A549 (cell line): ENCODE data around the gene ZNF211. TPM values are rescaled to one million over a fixed set of nuclear protein-coding genes. Genes with fewer than 3 reads are reported as not detected.

Source experiments
- ATAC-seq, 2 experiments: fragments of 200-7000 bp in 1 of 2; fragments of >200 bp in 1 of 2; cut with Nextera tagmentation in 1 of 2; cut with Tn5 transposase in 1 of 2; 3 replicates each; pipeline versions ENCODE4 v1.8.0 to v1.9.1; 2018 to 2020; ENCODE audit warnings: mild to moderate bottlenecking in 1 of 2, moderate library complexity in 1 of 2
- CTCF ChIA-PET: fragments of 300-600 bp; sonication (Branson Sonifier 250); formaldehyde crosslinking; extraction: SDS; loops from one replicate; lab custom pipeline; 2021; ENCODE audit warnings: antibody characterized with exemption, inconsistent platforms; lab: Yijun Ruan, JAX
- POLR2A ChIA-PET: fragments of 350-600 bp; formaldehyde crosslinking; extraction: SDS; loops from one replicate; lab custom pipeline; 2021; ENCODE audit warnings: antibody characterized with exemption, inconsistent platforms; lab: Yijun Ruan, JAX
- DNase-seq, 2 experiments: peaks; one replicate each; pipeline versions ENCODE4 v3.0.0 to v3.0.0-alpha.2; 2011 to 2016; ENCODE audit warnings: low read depth in 1 of 2, low spot score in 1 of 2
- FAIRE-seq: peaks from 2 replicates; lab custom pipeline; 2011; peaks lifted over from hg19 to GRCh38; lab: Jason Lieb, UNC
- H3K27ac ChIP-seq, 2 experiments: fragments of >200 bp; sonication (Bioruptor Twin); formaldehyde crosslinking; 3 replicates each; pipeline ENCODE4 v1.5.1; 2016 to 2017
- H3K4me1 ChIP-seq: fragments of >200 bp; sonication (Bioruptor Twin); formaldehyde crosslinking; 3 replicates; pipeline ENCODE4 v1.6.1; 2016
- H3K4me2 ChIP-seq: fragments of >200 bp; sonication (Bioruptor Twin); formaldehyde crosslinking; 3 replicates; pipeline ENCODE4 v1.6.1; 2016
- H3K4me3 ChIP-seq: fragments of >200 bp; sonication (Bioruptor Twin); formaldehyde crosslinking; 3 replicates; pipeline ENCODE4 v1.5.1; 2016
- H3K9me3 ChIP-seq: fragments of >200 bp; sonication (Bioruptor Twin); formaldehyde crosslinking; 3 replicates; pipeline ENCODE4 v1.6.1; 2016
- BHLHE40 ChIP-seq: IDR thresholded peaks from 2 replicates; pipeline ENCODE4 v1.6.1; 2012; ENCODE audit warnings: low read depth, low read length, inconsistent platforms
- CBX8 ChIP-seq: fragments of 200-600 bp; sonication (generic); IDR thresholded peaks from 2 replicates; pipeline ENCODE4 v1.6.1; 2016
- EHF ChIP-seq: fragments of 250-450 bp; sonication (Bioruptor Pico); IDR thresholded peaks from 2 replicates; pipeline ENCODE4 v1.5.0; 2020; ENCODE audit warnings: mild to moderate bottlenecking
- EHMT2 ChIP-seq: fragments of 200-600 bp; sonication (generic); IDR thresholded peaks from 2 replicates; pipeline ENCODE4 v1.6.1; 2016; ENCODE audit warnings: antibody characterized with exemption, low read depth, mild to moderate bottlenecking, moderate library complexity
- FOSB ChIP-seq: fragments of 250-450 bp; sonication (Bioruptor Pico); IDR thresholded peaks from 2 replicates; pipeline ENCODE4 v1.5.0; 2020; ENCODE audit warnings: mild to moderate bottlenecking, moderate library complexity
- FOXS1 ChIP-seq: fragments of 250-450 bp; sonication (Bioruptor Pico); IDR thresholded peaks from 2 replicates; pipeline ENCODE4 v1.5.0; 2020; ENCODE audit warnings: mild to moderate bottlenecking, moderate library complexity
- HEYL ChIP-seq: fragments of 250-450 bp; sonication (Bioruptor Pico); IDR thresholded peaks from 2 replicates; pipeline ENCODE4 v1.8.0; 2021; ENCODE audit warnings: mild to moderate bottlenecking, moderate library complexity
- HOXB13 ChIP-seq: fragments of 250-450 bp; sonication (Bioruptor Pico); IDR thresholded peaks from 2 replicates; pipeline ENCODE4 v1.5.0; 2020; ENCODE audit warnings: low read depth, mild to moderate bottlenecking, moderate library complexity
- HOXB5 ChIP-seq: fragments of 250-450 bp; sonication (Bioruptor Pico); IDR thresholded peaks from 2 replicates; pipeline ENCODE4 v1.5.0; 2020; ENCODE audit warnings: mild to moderate bottlenecking, moderate library complexity
- KDM1A ChIP-seq: fragments of 200-600 bp; sonication (generic); IDR thresholded peaks from 2 replicates; pipeline ENCODE4 v1.6.1; 2016; ENCODE audit warnings: low read depth, mild to moderate bottlenecking
- KDM5A ChIP-seq: fragments of 200-600 bp; sonication (generic); IDR thresholded peaks from 2 replicates; pipeline ENCODE4 v1.6.1; 2016; ENCODE audit warnings: antibody characterized with exemption, mild to moderate bottlenecking
- MAFK ChIP-seq: fragments of 450-650 bp; IDR thresholded peaks from 2 replicates; pipeline ENCODE4 v1.6.1; 2014; ENCODE audit not compliant: partially characterized antibody
- MYC ChIP-seq: IDR thresholded peaks from 2 replicates; pipeline ENCODE4 v1.6.1; 2012; ENCODE audit warnings: mild to moderate bottlenecking, inconsistent platforms, low read length, improper control_type of control experiment, borderline replicate concordance
- RAD21 ChIP-seq, 2 experiments: fragments of >200 bp in 1 of 2; sonication (Bioruptor Twin) in 1 of 2; formaldehyde crosslinking in 1 of 2; IDR thresholded peaks in 1 of 2; conservative IDR thresholded peaks in 1 of 2; 2 replicates in 1 of 2; 3 replicates in 1 of 2; pipeline ENCODE4 v1.6.1; 2012 to 2018; ENCODE audit warnings: inconsistent platforms in 1 of 2
- RARB ChIP-seq: fragments of 250-450 bp; sonication (Bioruptor Pico); IDR thresholded peaks from 2 replicates; pipeline ENCODE4 v1.8.0; 2021; ENCODE audit warnings: mild to moderate bottlenecking, moderate library complexity
- SREBF2 ChIP-seq: fragments of 450-650 bp; IDR thresholded peaks from 2 replicates; pipeline ENCODE4 v1.6.1; 2014; ENCODE audit warnings: mild to moderate bottlenecking, moderate library complexity
- TP53 ChIP-seq: fragments of 250-450 bp; sonication (Bioruptor Pico); IDR thresholded peaks from 2 replicates; pipeline ENCODE4 v1.5.0; 2021; ENCODE audit warnings: mild to moderate bottlenecking, moderate library complexity
- ZC3H11A ChIP-seq: fragments of 450-650 bp; IDR thresholded peaks from 2 replicates; pipeline ENCODE4 v1.6.1; 2014; ENCODE audit warnings: antibody characterized with exemption, mild to moderate bottlenecking
- ZNF302 ChIP-seq: fragments of 250-450 bp; sonication (Bioruptor Pico); IDR thresholded peaks from 2 replicates; pipeline ENCODE4 v1.9.0; 2021; ENCODE audit warnings: inconsistent platforms, mild to moderate bottlenecking, moderate library complexity
- ZSCAN20 ChIP-seq: fragments of 250-450 bp; sonication (Bioruptor Pico); IDR thresholded peaks from 2 replicates; pipeline ENCODE4 v1.8.0; 2022; ENCODE audit warnings: mild to moderate bottlenecking, moderate library complexity
- WGBS: methylation state at CpG from one replicate; pipeline ENCODE4 v1.1.6; 2017; ENCODE audit errors: missing lambda C conversion rate; 5-methylcytosine and 5-hydroxymethylcytosine counted together
- polyA plus RNA-seq, 4 experiments: library from polyadenylated mRNA; depleted of rRNA in 3 of 4; stranded (reverse); fragments of >200 nt; fragmentation: RNase III in 1 of 4; extraction: RNeasy Plus Mini Kit Qiagen cat#74134 plus additional on column Dnase treatment in 1 of 4; gene quantifications; 2 replicates in 3 of 4; 3 replicates in 1 of 4; pipeline ENCODE4 v1.2.3, GENCODE V29; 2011 to 2017
- TF ChIP-seq, protein P1 (sequence below): IDR thresholded peaks from 2 replicates; pipeline ENCODE4 v1.6.1; 2012
- TF ChIP-seq, protein P2 (sequence below): fragments of >200 bp; sonication (Bioruptor Twin); formaldehyde crosslinking; IDR thresholded peaks from 2 replicates; pipeline ENCODE4 v1.6.1; 2016
- TF ChIP-seq, protein P3 (sequence below): IDR thresholded peaks from 2 replicates; pipeline ENCODE4 v1.6.1; 2012
- TF ChIP-seq, protein P4 (sequence below): fragments of 250-450 bp; sonication (Bioruptor Pico); IDR thresholded peaks from 2 replicates; pipeline ENCODE4 v1.5.0; 2021; ENCODE audit warnings: mild to moderate bottlenecking, moderate library complexity, borderline replicate concordance

Gene ZNF211
- polyA plus RNA-seq, 2 of the 4 experiments (the other 2 are of a cell fraction): 7.5 to 11.6 TPM

DNA sequence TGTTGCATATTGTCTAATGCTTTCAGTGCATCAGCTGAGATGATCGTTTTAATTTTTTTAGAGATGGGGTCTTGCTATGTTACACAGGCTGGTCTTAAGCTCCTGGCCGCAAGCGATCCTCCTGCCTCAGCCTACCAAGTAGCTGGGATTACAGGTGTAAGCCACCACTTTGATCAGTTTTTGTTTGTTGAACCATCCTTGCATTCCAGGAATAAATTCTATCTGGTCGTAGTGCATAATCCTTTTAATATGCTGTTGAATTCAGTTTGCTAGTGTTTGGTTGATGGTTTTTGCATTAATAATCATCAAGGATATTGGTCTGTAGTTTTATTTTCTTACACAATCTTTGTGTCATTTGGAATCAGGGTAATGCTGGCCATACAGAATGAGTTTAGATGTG, 4.4 kb downstream of the ZNF211 start:
- WGBS: 85% methylated on average over 4 of the region's 4 CpGs
- H3K27ac ChIP-seq: no peak overlapping the region
- CTCF ChIA-PET: no interaction called here
- POLR2A ChIA-PET: no interaction called here
- H3K4me2 ChIP-seq: no peak overlapping the region
- TF ChIP-seq ZC3H11A: no peak
- TF ChIP-seq FOXS1 (CRISPR knock-in tag): no peak
- TF ChIP-seq SREBF2: no peak
- TF ChIP-seq EHF (CRISPR knock-in tag): no peak
- TF ChIP-seq, protein P1, sequence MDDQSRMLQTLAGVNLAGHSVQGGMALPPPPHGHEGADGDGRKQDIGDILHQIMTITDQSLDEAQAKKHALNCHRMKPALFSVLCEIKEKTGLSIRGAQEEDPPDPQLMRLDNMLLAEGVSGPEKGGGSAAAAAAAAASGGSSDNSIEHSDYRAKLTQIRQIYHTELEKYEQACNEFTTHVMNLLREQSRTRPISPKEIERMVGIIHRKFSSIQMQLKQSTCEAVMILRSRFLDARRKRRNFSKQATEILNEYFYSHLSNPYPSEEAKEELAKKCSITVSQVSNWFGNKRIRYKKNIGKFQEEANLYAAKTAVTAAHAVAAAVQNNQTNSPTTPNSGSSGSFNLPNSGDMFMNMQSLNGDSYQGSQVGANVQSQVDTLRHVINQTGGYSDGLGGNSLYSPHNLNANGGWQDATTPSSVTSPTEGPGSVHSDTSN: no peak
- TF ChIP-seq RARB: no peak
- TF ChIP-seq HOXB5 (CRISPR knock-in tag): no peak
- TF ChIP-seq BHLHE40: no peak
- no peak for TF ChIP-seq CBX8
- TF ChIP-seq ZNF302: no peak
- no peak for TF ChIP-seq FOSB (CRISPR knock-in tag)
- DNase-seq (no peak), ATAC-seq (no peak), FAIRE-seq (no peak)
- H3K9me3 ChIP-seq: peaks cover 83% of the 10 kb centered on the region
- H3K4me1 ChIP-seq: no peaks in the 10 kb centered on the region
- H3K4me3 ChIP-seq: no peak overlapping the region

DNA sequence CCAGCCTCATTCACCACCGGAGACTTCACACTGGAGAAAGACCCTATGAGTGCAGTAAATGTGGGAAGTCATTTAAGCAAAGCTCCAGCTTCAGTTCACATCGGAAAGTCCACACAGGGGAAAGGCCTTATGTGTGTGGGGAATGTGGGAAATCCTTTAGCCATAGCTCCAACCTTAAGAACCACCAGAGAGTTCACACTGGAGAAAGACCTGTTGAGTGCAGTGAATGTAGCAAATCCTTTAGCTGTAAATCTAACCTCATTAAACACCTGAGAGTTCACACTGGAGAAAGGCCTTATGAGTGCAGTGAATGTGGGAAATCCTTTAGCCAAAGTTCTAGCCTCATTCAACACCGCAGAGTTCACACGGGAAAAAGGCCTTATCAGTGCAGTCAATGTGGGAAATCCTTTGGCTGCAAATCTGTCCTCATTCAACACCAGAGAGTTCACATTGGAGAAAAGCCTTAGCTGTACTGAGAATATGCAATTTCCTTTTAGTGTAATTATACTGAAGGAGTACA, 8.8 kb downstream of the ZNF211 start:
- Histone ChIP-seq H3K9me3 (peaks cover 97% of the 10 kb centered on the region), H3K4me2 (no peak overlapping the region), H3K4me3 (no peak overlapping the region), H3K4me1 (no peaks in the 10 kb centered on the region), H3K27ac (no peak overlapping the region)
- TF ChIP-seq RAD21 (conservative IDR thresholded peaks at IDR 0.05 in 1 of 2, IDR thresholded peaks at IDR 0.05 in 1 of 2) (no peak), HEYL (no peak), KDM5A (no peak), KDM1A (no peak), FOSB (CRISPR knock-in tag) (no peak), MAFK (no peak), ZSCAN20 (no peak), HOXB13 (CRISPR knock-in tag) (no peak), TP53 (CRISPR knock-in tag) (no peak), MYC (no peak), EHMT2 (no peak)
- TF ChIP-seq, protein P2, sequence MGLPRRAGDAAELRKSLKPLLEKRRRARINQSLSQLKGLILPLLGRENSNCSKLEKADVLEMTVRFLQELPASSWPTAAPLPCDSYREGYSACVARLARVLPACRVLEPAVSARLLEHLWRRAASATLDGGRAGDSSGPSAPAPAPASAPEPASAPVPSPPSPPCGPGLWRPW: no peak
- TF ChIP-seq, protein P3, sequence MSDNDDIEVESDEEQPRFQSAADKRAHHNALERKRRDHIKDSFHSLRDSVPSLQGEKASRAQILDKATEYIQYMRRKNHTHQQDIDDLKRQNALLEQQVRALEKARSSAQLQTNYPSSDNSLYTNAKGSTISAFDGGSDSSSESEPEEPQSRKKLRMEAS: no peak
- TF ChIP-seq, protein P4, sequence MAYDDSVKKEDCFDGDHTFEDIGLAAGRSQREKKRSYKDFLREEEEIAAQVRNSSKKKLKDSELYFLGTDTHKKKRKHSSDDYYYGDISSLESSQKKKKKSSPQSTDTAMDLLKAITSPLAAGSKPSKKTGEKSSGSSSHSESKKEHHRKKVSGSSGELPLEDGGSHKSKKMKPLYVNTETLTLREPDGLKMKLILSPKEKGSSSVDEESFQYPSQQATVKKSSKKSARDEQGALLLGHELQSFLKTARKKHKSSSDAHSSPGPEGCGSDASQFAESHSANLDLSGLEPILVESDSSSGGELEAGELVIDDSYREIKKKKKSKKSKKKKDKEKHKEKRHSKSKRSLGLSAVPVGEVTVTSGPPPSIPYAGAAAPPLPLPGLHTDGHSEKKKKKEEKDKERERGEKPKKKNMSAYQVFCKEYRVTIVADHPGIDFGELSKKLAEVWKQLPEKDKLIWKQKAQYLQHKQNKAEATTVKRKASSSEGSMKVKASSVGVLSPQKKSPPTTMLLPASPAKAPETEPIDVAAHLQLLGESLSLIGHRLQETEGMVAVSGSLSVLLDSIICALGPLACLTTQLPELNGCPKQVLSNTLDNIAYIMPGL (CRISPR knock-in tag): no peak
- WGBS: 88% methylated on average over 4 of the region's 4 CpGs
- ATAC-seq (no peak), FAIRE-seq (no peak), DNase-seq (no peak)
- POLR2A ChIA-PET: no interaction called here
- CTCF ChIA-PET: no interaction called here
